ENCODE measurements around the gene OPN1MW3.

GRCh38 chrX:154313147-154313546 is 55.8 kb downstream of the OPN1MW3 start:
- TF ChIP-seq MAFK (IDR thresholded peaks at IDR 0.05; ENCODE audit: low read depth, low read length) (no peak), RAD21 (IDR thresholded peaks at IDR 0.05; ENCODE audit: low read length) (no peak), CTCF (conservative IDR thresholded peaks at IDR 0.05; ENCODE audit: low read depth, low read length) (no peak), POLR2A (IDR thresholded peaks at IDR 0.05; ENCODE audit: low read depth, low read length) (no peak), RCOR1 (IDR thresholded peaks at IDR 0.05; ENCODE audit: insufficient replicate concordance, low read length) (no peak), USF2 (IDR thresholded peaks at IDR 0.05; ENCODE audit: low read depth, low read length) (no peak)

All from IMR-90 (cell line).